HFF-Myc (cell line): ENCODE data around the gene RAPGEF1.

Experiments used
- DNase-seq: peaks from one replicate; pipeline ENCODE4 v3.0.0-alpha.2; 2011; ENCODE audit warnings: low read depth; ENCODE audit errors: extremely low read depth
- H3K4me3 ChIP-seq: replicated peaks from 2 replicates; pipeline ENCODE4 v1.5.1; 2011; ENCODE audit warnings: low read depth, mild to moderate bottlenecking, control low read depth, low read length
- TF ChIP-seq, protein P1 (sequence below): IDR thresholded peaks from 2 replicates; pipeline ENCODE4 v1.5.1; 2012; ENCODE audit warnings: mild to moderate bottlenecking, low read depth, low read length, control low read depth; ENCODE audit errors: missing control alignments

The RAPGEF1 gene

DNA sequence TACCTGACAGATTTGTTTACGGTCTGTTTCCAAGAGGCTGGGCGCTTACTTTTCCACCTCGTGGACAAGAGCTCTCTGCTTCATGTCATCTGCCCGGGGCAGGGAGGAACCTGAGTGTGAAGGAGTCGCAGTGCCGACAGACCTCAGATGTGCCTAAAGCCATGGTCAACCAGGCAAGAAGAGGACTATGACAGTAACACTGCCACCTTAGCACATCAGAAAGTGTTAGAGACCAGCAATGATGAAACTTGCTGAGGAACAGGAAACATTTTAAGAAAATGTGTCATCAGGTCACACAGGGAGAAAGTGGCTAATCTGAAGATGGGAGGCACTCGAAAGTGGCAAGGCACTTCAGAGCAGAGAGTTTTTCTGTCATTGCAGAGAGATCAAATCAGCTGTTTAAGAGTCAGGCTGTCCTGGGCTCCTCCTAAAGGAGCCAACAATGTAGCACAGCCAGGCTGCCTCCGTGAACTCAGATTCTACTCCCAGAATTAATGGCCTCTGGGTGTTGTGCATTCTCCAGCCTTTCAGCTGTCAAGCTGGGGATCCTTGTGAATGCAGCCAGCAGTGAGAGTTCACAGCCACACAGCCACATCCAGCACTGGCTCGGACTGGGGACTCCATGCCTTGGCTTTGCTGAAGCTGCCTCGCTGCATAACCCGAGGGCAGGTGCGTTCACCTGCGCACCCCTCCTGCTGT, 94.6 kb downstream of the RAPGEF1 start:
- TF ChIP-seq, protein P1, sequence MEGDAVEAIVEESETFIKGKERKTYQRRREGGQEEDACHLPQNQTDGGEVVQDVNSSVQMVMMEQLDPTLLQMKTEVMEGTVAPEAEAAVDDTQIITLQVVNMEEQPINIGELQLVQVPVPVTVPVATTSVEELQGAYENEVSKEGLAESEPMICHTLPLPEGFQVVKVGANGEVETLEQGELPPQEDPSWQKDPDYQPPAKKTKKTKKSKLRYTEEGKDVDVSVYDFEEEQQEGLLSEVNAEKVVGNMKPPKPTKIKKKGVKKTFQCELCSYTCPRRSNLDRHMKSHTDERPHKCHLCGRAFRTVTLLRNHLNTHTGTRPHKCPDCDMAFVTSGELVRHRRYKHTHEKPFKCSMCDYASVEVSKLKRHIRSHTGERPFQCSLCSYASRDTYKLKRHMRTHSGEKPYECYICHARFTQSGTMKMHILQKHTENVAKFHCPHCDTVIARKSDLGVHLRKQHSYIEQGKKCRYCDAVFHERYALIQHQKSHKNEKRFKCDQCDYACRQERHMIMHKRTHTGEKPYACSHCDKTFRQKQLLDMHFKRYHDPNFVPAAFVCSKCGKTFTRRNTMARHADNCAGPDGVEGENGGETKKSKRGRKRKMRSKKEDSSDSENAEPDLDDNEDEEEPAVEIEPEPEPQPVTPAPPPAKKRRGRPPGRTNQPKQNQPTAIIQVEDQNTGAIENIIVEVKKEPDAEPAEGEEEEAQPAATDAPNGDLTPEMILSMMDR: no peak
- DNase-seq: no peak

DNA sequence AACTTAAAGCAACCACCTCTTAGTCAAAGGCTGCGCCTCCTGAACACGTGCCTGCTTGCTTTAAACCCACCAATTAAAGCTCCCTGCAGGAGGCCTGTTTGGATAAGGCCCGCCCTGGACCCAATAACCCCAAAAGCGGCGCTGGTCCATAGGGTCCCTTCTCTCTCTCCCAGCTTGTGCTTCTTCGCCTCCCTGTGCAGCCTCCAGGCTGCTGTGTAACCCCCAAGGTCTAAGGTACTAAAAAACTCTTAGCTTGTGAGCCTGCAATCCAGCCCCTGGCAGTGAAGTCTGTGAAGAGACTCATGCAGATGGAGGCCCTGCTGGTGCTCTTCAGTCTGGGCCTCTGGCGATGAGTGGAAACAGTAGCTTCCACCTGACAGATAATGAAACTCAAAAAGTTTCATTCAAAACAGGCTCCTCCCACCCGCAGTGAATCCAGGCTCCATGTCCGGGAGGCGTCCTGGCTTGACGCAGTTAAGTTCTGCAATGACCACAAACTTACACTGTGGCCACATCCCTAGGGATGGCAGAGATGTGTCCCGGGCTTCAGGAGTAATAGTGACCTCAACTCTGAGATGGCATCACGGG, 97.3 kb downstream of the RAPGEF1 start:
- H3K4me3 ChIP-seq: no peak overlapping the region
- TF ChIP-seq, protein P1: no peak

More for the DNA sequence above, 94.6 kb downstream of the RAPGEF1 start:
- H3K4me3 ChIP-seq: no peak overlapping the region

DNA sequence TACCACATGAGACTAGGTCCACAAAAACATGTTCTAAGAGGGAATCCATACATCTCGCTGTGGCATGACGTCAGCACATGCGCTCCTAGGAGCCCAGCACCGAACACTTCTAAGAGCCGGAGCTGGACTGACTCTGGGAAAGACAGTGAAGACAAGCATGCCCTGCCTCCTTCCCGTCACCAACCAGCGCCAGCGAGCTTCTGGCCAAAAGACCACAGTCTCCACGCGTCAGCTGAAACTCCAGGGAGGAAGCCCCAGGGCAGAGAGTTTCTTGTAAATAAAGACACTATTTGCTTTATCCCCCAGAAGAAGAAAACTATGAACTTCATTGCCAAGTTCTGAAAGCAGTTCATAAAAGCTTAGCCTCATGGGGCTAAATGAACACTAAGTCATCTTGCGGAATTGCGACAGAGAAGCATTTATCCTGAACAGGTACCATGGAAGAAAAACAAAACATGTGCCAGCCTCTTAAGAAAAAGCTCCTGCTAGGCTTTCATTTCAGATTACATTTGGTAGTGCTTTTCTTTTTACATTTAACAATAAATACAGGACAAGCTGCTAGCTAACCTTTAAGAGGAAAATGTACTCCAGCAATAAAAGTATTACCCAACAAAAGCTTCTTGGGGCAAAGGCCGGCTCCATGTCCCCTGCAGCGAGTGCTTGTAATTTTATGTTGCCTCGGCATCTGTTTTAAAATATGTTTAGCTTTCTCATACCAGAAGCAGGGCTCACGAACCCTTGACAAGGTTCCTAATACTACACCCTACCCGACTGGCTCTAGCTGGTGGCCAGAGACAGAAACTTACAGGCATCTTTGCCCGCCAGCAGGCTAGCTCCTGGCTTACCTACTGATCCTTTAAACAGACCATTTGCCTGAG, 98.0 kb downstream of the RAPGEF1 start:
- TF ChIP-seq, protein P1: peak; percentile 6
- DNase-seq: no peak
- H3K4me3 ChIP-seq: no peak overlapping the region

More for the DNA sequence above, 97.3 kb downstream of the RAPGEF1 start:
- no peak for DNase-seq

DNA sequence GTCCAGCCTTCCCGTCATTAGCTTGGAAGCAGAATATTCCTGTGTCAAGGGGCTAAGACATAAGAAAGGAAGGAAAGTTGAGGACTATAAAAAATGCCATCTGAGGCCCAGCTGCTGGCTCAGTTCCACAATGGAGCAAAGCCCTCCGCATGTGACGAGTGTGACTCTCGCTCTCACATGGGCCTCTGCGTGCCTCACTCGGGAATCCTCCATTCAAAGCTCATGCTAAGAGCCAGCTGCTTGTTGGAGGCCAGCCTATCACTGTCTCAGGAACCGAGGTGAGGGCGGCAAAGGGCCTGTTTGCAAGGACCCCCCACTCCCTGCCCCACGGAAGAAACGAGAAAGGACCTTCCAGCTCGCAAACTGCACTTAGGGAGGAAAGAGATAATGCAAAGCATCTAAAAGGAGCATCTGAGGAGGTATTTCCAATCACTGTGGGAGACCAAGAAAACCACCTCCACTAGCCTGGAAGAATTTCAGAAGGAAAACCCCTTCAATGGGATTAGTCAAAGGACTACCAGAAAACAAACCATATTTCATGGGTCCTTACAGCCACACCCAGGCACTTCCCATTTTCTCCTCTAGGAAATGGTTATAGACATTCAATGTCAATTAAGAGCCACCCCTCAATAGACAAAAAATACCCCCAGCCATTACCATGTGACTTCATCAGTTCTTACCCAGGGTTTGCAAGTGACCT, 99.3 kb downstream of the RAPGEF1 start:
- DNase-seq: no peak
- no peak overlapping the region for H3K4me3 ChIP-seq
- TF ChIP-seq, protein P1: no peak

DNA sequence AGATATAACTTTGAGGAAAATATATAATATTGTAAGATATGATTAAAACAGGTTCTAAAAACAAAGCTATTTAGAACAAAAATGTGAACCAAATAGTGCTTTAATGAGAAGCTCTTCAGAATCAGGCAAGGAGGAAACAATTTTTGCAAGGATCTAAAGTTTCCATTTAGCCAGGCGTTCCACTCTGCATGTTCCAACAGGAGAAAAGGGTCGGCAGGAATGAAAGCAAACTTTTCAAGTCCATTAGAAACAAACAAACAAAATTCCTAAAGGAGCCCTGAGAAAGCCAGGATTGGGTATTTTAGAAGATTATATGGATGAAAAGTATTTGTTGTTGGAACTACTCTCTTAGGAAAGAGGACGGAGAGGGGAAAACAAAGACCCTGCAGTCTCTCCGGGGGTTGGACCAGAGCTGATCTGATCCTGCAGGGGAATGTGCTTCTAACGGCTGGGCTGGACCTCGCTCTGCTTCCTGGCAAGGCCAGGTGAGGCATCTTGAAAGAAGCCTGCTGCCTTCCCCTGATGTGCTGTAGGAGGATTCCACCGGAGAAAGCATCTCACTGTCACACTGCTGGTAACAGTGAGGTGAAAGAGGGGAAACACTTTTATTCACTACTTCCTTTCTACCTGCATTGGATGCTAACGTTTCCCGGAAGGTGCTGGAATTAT, 100.0 kb downstream of the RAPGEF1 start:
- no peak for DNase-seq
- TF ChIP-seq, protein P1: no peak
- H3K4me3 ChIP-seq: no peak overlapping the region

DNA sequence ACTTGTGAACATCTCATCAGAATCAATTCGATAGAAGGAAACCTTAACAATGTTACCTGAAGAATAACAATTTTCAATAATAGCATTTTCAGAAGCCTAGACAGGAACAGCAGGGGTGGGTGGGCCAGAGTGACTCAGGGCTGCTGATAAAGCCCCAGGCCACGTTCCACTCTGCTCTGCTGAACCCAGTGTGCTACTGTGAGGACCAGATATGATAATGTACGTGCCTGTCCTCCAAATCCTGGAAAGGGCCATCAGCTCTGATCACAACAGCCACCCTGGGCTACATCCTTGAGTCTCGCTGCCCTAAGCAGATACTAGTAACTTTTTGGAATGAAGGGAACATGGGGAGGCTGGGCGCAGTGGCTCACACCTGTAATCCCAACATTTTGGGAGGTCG, 103.3 kb downstream of the RAPGEF1 start:
- TF ChIP-seq, protein P1: no peak
- DNase-seq: no peak
- H3K4me3 ChIP-seq: no peak overlapping the region
